CD4-positive, alpha-beta T cell treated with Interleukin-15 for 4 hours (primary cell): Measurements from ENCODE around the gene COQ2.
"Not testable (repeated sequence)": the region's sequence is repeated elsewhere in the genome, so short reads cannot be mapped to it uniquely, and the experiment has no call there.

Experiments used
- DNase-seq: peaks from one replicate; pipeline ENCODE4 v3.0.0-alpha.2; 2020; ENCODE audit warnings: low spot score

COQ2 gene

DNA sequence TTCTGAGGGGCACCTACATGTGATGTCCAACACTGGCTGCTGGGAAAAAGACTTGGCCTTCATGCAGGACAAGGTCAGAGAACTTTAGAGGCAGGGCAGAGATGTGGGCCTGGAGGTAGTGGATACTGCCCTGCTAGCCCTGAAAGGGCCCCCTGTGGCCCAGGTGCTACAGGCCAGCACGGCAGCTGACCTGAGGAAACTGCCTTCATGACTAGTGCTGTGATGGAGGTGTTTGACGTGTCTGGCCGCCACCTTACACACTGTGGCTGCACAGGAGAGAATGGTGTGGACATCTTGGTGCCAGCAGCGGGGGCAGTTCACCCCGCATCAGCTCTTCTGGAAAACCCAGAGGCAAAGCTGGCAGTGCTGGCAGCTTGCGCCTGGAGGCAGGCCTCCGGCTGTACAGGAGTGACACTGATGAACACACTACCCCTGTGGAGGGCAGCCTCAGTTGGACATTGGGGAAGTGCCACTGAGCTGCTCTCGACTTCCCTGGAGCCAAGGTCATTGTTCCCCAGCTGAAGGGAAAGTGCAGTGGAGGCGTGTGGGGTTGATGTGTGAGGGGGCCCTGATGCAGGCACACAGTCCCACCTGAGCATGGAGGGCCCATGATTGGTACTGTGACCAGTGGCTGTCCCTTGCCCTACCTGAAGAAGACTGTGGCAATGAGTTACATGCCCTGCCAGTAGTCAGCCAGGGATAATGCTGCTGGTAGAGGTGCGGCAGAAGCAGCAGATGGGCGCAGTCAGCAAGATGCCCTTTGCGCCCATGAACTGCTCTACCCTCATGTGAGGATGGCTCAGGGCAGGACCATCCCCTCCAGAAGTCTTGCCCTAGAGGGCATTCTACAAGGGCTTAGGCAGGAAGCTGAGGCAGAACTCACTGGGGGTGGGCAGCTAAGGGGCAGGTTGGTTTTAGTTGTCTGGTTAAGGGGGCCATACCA, 36.9 kb downstream of the COQ2 start:
- no peak for DNase-seq

DNA sequence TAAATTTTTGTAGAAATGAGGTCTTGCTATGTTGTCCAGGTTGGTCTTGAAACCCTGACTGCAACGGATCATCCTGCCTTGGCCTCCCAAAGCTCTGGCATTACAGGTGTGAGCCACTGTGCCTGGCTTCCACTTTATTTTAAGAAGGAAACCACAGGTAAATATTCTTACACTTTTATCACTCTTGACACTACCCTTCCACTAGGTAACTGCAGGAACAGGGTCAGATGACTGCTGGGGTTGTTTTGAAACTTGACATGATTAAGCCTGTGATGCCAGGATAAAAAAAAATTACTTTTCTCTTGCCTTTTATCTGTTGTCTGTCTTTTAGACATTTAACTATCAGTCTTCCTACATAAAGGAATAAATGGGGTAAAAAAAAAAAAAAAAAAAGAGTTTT, 43.5 kb downstream of the COQ2 start:
- no peak for DNase-seq

- DNase-seq = no peak
Measured at GRCh38 chr4:83240379-83240875, 44.2 kb downstream of the COQ2 start.

DNA sequence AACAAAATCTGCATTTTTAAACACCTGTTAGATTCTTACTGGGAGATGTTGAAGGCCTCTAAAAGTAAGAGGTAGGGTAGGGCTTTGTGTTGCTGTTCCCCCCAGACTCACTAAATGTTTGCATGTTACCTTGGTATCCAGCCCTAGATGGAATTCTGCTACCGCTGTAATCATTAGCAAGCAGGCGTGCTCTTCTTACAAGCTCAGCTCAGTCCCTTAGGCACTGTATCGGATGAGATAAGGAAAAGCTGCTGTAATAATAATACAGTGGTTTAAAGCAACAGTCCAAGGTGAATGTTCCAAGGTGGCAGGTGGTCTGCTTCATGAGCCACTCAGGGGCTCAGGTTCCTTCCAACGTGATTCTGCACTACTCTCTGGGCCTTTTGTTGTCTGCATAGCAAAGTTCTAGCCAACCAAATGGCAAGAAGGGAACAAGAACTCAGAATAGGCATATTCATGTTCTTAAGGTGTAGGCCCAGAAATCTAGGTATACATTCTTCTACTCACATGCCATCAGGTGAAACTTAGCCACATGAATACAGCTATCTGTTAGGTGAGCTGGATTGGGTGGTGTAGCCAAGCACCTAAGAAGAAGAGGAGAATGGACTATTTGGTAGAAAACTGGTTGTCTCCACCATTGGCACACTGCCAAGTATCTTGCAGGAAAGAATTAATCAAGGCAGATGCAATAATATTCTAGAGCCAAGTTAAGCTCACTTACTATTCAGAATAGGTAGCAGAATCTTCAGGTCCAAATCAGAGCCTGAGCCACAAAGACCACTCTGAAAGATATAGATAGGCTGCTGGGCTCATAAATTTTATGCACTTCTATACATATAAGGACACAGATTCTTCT, 46.0 kb downstream of the COQ2 start:
- no peak for DNase-seq

GRCh38 chr4:83237591-83237990, 47.0 kb downstream of the COQ2 start:
- DNase-seq = no peak

GRCh38 chr4:83235645-83236133, 48.9 kb downstream of the COQ2 start:
- peak; percentile 53 for DNase-seq

- DNase-seq = no peak
Measured at GRCh38 chr4:83234902-83235644, 49.5 kb downstream of the COQ2 start.

GRCh38 chr4:83234387-83234786, 50.2 kb downstream of the COQ2 start:
- not testable (repeated sequence) for DNase-seq

GRCh38 chr4:83232082-83232481, 52.5 kb downstream of the COQ2 start:
- no peak for DNase-seq

GRCh38 chr4:83231620-83232076, 53.0 kb downstream of the COQ2 start:
- DNase-seq = no peak

DNA sequence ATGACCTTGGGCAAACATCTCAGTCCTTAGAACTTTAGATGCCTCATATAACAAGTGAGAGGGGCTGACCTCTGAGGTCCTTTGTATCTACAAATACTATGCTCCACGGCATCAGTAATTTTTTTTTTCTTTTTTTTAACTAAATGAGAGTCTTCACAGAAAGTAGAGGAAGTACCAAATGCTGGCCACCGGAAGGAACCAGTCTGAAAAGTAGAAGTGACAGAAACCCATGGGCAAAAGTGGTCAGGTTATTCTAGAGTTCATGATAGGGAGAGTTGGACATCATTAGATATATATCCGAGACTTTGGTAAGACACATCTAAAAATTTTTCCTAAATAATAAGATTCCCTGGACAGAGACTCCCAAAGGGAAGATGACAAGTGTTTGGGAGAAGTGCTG, 53.7 kb downstream of the COQ2 start:
- DNase-seq = no peak

DNA sequence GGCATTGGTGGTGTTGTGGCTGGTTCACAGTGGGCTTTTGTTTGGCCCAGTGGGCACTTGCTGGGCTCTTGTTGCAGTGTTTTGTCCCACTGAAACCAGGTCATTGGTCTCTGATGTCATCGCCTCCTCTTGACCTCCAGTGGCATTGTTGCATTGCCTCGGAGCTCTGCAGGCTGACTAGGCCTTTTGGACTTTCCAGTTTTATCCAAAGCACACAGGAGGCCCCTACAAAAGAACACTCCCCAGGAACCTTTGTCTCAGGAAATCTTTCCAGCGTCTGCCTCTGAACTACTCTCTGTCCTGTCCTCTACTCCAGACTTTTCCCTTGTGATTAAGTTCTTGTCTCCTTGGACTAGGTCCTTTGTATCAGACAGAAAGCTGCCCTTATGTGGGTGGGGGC, 54.8 kb downstream of the COQ2 start:
- DNase-seq = no peak

GRCh38 chr4:83228231-83228630, 56.4 kb downstream of the COQ2 start:
- DNase-seq = no peak

GRCh38 chr4:83224502-83225197, 59.9 kb downstream of the COQ2 start:
- DNase-seq = no peak

GRCh38 chr4:83223781-83224180, 60.8 kb downstream of the COQ2 start:
- no peak for DNase-seq

DNA sequence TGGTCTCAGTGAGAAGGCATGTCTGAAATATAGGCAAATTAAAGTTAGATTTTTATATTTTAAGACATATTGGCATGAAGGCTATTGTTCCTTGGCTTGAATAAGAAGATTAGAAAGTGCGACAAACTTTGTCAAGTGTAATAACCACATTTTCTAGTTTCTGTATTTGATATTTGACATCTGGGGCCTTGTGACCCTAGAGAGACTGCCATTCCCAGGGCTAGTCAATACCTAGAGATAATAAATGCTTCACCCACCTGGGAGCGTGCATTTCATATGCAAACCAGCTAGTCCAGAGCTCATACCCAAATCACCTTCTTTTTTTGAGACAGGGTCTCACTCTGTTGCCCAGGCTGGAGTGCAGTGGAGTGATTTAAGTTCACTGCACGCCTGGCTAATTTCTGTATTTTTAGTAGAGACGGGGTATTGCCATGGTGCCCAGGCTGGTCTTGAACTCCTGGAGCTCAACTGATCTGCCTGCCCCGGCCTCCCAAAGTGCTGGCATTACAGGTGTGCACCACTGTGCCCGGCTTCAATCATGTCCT, 62.6 kb downstream of the COQ2 start:
- DNase-seq = no peak

DNA sequence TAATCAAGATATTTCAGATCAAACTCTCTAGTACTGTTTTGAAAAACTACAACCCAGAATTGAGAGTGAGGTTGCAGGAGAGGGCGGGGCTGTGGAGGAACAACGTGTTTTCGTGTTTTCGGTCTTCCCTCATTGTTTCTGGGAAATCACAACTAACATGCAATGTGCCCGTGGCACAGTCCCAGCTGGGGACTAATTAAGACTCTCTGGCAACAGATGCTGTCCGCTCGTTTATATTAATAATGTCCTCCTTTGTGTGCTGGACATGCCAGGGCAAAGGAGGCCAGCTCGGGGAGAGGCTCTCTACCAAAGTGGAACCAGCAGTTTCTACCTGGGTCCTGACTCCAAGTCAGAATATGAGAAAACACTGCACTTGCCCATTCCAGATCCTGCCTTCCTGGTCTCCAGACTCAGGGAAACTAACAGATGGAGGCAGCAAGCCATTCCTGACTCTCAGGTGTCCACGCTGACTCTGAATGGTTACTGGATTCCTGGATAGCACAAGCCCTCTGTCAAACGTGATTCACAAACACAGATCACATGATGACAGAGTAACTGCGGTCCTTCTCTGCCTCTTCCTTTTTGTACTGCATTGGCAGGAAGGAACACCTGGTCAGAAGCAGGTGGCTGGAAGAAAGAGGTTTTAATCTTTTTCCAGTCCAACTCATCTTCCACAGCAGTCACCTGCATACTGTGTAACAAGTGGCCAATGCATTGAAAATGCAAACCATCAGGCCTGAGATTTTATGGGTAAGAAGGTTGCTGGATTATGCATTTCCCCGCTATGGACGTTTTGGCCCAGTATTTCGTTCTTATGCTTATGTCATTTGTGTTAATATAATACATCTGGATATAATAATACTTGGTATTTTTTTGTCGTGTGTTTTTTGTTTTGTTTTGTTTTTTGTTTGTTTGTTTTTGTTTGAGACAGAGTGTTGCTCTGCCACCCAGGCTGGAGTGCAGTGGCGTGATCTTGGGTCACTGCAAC, 65.0 kb downstream of the COQ2 start:
- DNase-seq = peak; percentile 54

DNA sequence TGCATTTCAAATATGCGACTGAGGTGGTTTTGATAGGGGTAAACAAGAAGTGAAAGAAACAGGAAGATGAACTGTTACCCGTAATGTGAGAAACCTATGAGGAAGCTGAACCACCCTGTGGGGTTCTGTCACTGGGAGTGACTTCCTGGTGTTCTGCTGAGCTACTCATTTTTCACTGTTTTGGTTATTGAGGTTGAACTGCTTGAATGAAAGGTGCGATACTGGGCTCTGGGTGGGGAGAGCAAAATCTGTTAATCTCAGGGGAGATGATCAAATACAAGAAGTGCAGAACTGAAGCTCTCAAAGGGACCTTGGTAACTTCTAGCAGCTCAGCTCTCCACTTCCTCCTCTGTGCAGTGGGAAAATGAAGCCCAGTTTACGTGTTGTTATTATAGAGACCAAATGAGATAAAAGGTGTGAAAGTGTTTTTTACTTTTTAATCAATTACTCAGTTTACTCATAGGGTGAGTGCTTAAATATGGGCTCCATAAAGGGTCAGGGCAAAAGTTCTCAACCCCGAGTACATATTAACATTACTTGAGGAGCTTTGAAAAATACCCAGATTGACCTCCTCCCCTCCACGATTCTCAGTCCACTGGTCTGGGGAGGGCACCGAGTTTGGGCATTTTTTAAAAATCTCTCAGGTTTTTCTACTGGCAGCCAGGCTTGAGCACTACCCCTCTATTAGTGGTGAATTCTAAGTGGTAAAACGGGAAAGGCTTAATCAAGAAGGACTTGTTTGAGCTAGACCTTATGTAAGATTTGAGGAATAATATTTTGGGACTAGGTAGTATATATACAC, 66.7 kb downstream of the COQ2 start:
- DNase-seq = peak; percentile 86
